SH-SY5Y (cell line): ENCODE data around the gene FTCD.

Experiments used
- GATA2 ChIP-seq: IDR thresholded peaks from 2 replicates; pipeline ENCODE4 v1.6.1; 2011; ENCODE audit warnings: mild to moderate bottlenecking, low read depth, low read length
- GATA3 ChIP-seq: IDR thresholded peaks from 2 replicates; pipeline ENCODE4 v1.6.1; 2011; ENCODE audit warnings: low read depth, mild to moderate bottlenecking, low read length, moderate library complexity

The FTCD gene

DNA sequence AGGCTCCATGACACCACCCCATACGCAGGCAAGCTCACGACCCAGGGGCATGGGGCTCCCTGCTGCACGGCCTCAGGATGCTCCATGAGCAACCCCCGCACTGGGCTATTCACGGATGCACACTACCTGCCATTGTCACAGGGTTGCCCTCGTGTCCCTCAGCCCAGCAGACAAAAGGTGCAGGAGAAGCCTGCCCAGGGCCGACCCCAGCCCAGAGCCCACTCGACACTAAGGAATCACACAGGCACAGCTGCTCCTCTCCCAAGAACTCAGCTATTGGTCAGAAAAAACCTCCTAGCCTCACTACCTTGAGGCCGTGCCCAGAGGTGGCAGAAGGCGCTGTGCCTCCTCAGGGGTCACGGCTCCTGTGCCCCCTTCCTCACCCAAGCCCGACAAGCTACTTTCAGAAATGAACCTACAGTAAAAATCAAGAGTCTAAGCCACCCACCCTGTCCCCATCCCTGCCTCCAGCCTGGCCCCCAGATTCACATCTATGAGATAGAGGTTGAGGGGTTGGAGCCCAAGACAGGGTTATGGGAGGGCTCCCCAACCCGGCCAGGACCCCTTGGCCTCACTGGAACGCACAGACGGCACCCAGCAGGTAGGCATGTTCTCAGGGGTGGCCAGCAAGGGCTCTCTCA lies 35.2 kb upstream of the FTCD start:
- TF ChIP-seq GATA3 = no peak
- TF ChIP-seq GATA2 = no peak

DNA sequence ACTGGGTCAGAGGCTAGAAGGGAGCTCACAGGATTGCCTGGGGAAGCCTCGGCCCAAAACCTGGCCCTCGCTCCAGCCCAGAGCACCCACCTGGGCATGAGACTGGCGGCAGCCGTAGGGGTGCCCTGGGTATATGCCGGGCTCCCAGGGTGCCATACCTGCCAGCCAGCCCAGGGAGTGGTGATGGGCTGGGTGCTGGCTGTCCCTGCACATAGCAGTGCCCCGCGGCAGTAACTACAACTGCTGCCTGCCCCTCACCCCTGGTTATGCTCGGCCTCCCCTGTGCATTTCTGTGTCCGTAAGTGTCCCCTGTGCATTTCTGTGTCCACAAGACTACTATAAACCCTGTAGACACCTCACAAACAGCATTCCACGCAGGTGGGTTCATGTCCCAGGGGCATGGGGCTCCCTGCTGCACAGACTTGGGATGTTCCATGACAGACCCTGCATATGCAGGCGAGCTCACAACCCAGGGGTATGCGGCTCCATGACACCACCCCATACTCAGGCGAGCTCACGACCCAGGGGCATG lies 34.6 kb upstream of the FTCD start:
- TF ChIP-seq GATA2 (no peak), GATA3 (no peak)

DNA sequence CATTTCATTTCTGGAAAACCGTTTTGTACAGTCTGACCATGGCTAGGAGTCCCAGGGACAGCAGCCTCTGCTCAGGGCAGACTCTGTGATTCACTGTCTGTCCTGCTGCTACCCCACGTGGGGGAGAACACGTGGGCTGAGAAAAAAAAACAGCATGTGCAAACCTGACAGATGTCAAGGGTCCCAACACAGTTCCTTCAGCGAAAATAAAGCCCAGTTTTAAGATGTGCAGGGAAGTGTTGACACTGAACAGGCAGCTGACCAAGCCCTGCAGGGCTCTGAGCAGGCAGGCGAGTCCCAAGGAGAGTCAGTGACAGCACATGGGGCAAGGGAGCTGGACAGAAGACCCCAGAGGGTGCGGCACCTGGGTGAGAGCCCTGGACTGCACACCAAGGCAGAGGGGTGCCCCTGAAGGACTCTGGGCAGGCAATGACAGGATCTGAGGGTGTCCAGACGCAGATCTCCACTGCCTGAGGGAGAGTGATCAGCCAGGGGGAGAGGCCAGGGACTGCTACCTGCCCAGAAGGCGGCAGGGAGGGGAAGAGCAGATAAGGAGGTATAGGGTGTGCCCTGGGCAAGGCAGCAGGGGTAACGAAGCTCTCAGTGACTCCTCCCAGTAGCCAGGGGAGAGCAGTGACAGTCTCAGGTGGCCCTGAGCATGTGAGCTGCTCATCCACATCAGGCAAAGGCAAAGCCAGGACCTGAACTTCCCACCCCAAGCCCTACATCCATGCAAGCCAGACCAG lies 34.0 kb upstream of the FTCD start:
- TF ChIP-seq GATA2 (no peak), GATA3 (no peak)

DNA sequence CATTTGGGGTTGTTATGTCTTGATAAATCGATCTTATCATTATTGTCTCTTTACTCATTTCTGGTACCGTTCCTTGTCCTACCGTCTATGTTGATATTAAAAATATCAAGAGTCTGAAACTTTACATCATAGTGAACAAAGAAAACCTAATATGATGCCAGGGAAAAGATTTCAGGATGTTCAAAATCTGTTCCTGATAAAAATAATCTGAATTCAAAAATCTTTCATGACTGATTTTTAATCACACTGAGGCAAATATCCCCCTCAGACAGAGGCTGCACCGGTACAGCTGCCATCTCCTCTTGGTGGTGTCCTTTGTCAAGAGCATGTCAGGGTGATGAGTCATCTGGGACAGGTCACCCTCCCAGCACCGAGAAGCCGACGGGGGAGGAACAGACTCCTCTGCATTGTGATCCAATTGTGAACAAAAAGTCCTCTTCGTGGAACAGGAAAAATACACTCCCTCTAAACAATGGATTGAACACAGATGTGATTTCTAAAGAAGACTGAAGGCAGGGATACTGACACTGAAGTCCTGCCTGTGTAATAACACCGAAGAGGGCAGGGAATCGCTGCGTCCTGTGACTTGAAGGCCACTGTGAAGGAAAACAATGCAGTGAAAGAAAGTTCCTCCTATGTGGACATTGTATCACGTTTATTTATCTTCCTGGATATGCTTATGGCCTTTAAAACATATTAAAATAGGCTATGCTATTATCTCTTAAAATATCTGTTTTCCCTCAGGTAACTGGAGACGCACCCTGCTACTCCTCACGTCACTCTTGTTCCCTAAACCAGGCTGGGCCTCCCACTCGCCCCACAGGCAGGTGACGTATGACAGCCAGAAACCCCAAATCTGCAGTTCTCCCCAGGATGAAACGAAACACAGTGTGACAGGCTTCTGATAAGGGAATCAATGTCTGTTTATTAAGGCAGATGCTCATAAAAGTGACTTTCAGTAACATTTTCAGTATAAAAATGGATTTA lies 33.1 kb upstream of the FTCD start:
- TF ChIP-seq GATA3 (no peak), GATA2 (peak; percentile 44; the same call in 1 of the 2 replicates)

DNA sequence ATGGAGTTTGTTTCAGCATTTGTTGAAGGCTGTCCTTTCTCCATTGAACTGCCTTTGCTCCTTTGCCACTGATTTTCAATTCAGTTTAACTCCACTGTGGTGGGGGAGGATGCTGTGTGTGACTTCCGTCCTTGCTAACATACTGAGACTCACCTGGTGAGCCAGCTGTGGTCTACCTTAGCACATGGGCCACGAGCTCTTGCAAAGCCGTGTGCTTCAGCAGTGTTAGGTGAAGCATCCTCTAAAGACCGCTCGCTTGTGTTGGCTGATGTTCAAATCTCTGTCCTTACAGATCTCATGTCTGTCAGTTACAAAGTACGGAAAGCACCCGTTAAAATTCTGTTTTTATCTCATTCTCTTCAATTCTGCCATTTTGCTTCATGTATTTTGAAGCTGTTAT lies 32.4 kb upstream of the FTCD start:
- TF ChIP-seq GATA3 (no peak), GATA2 (no peak)

DNA sequence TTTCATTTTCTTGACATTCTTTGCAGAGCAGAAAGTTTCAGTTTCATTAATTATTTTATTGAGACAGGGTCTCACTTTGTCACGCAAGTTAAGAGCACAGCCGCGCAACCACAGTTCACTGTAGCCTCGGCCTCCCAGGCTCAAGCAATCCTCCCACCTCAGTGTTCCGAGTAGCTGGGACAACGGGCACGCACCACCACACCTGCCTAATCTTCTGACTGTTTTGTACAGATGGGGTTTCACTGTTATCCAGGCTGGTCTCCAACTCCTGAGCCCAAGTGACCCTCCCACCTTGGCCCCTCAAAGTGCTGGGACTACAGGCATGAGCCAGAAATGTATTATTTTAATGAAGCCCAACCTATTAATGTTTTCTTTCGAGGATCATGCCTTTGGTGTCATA lies 31.9 kb upstream of the FTCD start:
- TF ChIP-seq GATA2 (no peak), GATA3 (no peak)

DNA sequence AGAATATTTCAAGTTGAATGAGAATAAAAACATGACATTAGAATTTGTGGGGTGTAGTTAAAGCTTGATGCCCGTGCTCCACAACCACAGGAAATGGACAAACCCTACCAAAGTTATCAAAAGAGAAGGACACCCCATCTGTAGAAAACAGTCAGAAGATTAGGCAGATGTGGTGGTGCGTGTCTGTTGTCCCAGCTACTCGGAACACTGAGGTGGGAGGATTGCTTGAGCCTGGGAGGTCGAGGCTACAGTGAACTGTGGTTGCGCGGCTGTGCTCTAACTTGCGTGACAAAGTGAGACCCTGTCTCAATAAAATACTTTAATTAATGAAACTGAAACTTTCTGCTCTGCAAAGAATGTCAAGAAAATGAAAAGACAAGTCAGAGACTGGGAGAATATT lies 30.3 kb upstream of the FTCD start:
- TF ChIP-seq GATA3 = no peak
- TF ChIP-seq GATA2 = no peak

DNA sequence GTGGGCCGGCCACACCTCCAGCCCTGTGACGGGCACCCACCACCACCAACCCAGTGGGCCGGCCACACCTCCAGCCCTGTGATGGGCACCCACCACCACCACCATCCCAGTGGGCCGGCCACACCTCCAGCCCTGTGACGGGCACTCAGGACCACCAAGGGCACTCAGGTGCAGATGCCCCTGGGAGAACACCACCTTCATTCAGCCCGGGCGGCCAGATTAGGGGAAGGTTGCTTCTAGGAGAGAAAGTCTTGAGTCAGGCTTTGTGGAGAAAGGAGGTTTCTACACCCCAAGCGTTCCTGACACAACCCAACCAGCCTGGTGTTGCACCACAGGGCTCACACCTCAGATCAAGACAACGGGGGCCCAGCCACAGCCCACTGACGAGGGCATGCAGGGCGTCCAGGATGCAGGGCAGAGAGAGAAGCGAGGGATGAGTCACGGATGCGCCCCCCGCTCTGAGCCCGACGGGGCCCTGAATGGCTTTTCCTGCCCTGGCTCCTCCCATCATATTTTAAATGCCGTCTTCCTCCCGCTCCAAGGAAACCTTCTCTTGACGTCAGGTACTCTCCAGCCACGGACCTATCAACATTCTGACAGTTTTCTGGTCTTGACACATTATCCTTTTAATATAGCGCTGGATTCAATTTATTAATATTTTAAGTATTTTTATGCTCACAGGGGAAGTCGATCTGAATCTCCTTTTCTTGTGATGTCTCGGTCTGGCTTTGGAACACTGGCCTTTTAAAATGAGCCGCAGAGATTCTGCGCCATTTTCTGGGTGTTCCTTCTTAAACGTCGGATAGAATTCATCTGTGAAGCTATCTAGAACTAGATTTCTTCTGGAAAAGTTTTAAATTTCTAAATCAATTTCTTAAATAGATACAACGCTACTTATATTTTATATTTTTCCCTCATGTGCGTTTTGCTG lies 29.5 kb upstream of the FTCD start:
- TF ChIP-seq GATA3 = no peak
- TF ChIP-seq GATA2 = no peak

DNA sequence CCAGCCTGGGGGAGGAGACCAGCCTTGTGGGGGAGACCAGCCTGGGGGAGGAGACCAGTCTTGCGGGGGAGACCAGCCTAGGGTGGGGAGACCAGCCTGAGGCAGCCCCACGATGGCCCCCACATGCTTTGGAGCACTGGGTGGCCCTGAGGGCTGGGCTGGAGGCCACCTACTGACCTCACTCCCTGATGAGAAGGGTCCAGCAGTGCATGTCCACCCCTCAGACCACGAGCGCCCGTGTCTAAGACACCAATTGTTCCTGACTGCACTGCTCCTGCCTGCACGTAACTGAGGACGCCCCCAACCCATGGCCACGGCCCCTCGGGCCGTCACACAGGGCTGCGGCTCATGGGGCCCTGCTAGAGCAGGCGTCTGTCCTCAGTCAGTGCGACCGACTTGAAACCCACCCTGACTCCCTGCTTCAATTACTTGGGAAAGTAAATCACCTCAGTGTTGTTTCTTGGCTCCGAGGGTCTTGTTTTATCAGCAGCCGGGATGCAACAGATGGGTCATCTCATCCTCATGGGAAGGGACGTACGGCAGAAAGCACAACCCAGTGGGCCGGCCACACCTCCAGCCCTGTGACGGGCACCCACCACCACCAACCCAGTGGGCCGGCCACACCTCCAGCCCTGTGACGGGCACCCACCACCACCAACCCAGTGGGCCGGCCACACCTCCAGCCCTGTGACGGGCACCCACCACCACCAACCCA lies 28.7 kb upstream of the FTCD start, which contains the start of gene SPATC1L:
Gene SPATC1L, minus strand, starts transcription at position 550 of the 715 bp plus-strand sequence. CDS start 1,643 bp downstream, outside the sequence.
- TF ChIP-seq GATA2 (no peak), GATA3 (no peak)

DNA sequence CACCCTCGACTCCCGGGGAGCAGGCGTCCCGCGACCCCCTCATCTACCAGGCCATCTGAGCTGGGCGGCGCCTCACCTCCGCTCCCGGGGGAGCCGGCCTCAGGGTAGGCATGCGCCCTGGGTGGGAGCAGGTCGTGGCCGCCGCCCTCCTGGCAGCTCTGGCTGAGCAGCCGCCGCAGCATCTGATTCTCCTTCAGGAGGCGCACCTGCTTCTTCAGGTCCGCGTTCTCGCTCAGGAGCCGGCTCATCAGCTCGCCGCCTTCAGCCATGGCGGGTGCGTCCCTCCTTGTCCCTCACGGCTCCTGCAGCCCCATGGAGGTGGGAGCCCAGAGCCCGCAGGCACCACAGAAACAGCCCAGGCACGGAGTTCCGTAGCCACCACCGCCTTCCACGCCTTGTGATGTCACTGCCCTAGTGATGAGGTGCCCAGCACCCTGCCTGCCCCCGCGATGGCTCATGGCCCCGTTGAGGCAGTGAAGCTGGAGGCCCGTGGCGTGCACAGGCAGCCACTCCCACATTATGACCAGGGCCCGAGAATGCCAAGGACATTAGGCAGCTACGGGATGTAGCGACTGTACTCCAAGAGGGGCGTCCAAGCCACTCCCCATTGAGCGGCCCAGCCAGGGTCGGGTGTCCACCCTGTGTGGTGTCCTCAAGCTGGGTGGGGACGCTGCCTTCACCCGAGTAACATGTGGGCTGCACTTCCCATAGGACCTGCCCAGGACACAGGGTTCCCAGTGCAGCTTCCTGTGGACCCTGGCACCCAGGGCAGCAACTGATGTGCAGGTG lies 27.4 kb upstream of the FTCD start:
- TF ChIP-seq GATA3 = no peak
- no peak for TF ChIP-seq GATA2

DNA sequence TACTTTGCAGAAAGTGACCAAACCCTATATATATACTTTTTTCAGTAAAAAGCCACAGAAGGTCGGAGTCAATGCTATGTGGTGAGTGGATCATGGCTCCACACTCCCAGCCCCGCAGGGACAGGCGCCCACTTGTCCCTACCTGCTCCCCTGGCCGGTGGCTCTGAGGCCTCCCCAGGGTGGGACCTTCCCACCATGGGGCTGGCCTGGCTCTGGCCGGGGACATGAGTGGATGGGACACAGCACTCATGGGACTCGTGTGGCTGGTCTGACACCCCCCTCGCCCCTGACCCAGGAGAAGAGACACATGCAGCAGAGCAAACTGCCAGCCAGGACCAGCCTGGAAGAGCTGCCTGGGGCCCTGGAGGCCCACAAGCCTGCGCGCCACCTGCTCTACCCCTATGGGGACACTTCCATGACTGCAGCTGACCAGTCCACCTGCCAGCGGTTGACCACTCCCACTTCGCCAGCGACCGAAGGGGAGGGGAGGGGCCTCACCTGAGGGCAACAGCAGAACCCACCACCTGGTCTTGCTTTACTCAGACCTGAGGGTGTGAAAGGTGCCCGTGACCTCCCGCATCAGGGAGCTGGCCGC lies 26.7 kb upstream of the FTCD start:
- TF ChIP-seq GATA2 (no peak), GATA3 (no peak)
